NCI-H1694 treated with DMSO at 0.1 percent for 48 hours (cell line): ENCODE results near the gene MUC2.

Experiments
- DNase-seq: peaks from one replicate; lab custom pipeline; 2025; lab: John Stamatoyannopoulos, UW

MUC2 gene

DNA sequence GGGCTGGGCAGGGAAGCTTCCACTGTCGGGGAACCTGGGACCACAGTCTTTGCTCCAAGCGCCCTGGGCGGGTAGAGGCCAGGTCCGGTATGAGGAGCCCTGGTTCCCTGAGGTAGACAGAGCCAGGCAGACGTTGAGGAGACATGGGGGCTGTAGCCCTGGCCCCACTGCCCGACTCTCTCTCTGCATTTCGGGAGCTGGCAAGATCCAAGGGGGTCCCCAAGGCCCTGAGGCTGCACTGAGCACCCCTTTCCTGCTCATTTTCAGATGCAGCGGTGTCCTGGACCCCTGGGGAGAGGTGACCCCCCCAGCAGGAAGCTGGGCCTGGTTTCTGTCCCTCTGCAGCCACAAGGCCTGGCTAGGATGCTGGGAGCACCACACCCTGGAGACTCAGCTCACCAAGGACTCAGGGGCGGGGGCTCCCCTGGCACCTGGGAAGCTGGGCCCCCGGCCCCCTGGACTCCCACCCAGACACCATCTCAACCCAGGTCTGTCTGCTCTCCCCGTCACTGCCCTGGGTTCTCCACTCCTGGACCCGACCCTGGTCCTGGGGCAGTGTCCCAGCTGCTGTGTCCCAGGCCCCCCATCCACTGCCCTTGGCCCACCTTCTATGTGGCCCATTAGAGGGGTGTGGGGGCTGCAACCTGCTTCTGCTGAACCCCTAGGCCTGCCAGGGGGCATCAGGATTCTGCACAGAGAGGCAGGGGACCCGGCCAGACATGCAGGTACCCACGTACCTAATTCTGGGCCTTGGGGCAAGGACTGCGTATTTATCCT lies 23.1 kb upstream of the MUC2 start:
- no peak for DNase-seq

DNA sequence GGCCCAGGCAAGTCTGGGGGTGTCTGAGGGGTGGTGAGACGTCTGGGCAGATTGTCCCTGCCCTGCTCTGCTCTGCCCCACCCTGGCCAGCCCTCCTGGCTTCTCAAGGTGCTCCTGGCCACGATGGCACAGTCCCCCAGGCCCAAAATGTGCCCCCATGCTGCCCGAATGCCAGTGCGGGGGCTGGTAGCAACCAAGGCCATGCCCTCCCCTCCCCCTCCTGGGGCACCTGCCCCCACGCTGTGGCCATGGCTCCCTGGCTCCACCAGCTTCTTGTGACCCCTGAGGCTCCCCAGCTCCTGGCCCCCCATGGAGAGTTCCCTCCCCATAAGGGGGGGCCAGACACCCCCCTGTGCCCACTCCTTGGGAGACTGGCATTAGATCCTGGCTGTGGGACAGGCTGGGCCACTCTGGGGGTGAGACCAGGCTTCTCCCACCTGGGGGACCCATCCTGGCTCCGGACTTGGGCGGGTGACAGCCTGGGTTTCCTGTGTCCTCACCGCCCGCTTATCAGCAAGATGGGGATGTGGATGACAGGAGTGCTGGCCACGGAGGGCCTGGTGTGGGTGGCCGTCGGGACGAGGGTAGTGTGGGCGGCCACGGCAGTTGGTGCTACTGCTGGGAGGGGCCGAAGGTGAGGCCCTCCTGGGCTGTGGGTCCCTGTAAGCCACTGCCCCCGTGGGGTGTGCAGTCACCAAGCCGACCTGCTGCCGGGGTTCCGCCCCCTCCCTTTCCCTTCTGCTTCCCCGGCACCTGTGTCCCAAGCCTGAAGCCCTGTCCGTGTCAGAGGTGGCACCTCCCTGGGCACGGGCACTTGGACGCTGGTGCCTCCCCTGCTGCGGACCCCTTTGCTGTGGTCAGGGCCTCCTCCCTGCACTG lies 22.3 kb upstream of the MUC2 start:
- DNase-seq, result no peak

DNA sequence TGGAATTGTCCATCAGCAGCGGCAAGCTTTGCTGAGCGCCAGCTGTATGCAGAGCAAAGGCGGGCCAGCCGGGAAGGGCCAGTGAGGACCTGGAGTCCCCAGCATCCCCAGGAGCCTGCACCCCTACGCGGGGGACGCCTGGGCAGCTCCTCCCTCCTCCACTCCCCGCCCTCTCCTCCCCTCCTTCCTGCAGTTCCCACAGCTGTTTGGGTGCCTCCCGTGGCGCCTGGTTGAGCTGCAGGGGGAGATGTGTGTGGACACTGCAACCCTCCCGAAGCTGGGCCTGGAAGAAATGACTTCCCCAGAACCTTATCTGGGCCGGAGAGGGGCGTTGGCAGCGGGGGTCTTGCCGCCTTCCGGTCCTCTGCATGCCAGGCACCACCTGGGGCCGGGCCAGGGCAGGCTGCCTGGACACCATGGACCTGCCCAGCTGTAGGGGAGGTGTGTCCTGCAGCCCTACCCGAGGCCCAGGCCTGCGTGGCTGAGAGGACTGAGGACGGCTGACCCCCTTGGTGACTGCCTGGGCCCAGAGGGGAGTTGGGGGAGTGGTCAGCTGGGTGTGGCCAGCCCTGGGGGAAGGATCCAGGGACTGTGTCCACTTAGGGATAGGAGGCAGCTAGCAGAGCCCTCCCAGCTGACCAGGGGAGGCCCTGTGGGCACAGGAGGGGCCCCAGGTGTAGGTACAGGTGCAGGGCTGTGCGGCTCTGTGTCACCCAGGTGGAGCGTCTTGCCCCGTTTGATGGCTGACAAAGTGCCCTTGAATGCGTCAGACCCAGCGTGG lies 21.4 kb upstream of the MUC2 start:
- no peak for DNase-seq

DNA sequence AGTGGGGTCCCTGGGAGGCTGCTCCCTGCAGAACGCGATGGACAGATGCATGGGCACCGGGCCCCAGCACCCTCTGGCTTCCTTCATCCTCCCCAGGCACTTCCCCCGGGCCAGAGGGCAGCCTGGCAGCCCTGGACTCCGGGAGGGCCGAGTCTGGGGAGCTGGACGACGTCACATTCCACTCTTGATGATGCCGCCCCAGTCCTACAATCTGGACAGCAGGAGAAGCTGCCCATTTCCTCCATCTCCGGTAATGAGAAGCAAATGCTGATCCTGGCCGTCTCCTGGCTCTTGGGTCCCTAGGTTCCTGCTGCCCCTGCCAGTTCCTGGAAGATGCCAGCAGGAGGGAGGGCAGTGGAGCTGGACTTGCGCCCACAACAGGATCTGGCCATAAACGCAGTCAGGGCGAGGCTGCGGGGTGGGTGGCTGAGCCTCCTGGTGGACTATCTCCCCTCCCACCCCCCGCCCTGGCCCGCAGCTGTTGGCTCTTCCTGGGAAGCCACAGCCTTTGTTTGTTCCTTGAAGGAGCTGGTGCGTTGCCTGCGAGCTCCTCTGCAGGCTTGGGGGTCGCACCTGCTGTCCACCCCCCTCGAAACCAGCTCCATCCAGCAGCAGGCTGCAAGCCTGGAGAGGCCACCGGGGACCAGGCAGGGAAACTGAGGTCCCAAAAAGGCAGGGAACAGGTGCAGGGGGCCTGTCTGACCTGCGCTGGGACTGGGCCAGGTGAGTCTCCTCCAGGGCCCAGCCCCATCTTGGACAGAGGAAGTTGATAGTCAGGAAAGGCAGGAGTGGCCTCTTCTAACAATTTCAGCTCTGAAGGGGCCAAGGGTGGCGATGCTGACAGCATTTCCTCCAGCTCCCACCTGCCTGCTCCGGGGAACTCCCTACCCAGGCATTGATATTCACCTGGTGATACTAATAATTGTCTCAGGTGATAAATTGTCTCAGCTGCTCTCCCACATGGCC lies 20.2 kb upstream of the MUC2 start:
- DNase-seq, result no peak

DNA sequence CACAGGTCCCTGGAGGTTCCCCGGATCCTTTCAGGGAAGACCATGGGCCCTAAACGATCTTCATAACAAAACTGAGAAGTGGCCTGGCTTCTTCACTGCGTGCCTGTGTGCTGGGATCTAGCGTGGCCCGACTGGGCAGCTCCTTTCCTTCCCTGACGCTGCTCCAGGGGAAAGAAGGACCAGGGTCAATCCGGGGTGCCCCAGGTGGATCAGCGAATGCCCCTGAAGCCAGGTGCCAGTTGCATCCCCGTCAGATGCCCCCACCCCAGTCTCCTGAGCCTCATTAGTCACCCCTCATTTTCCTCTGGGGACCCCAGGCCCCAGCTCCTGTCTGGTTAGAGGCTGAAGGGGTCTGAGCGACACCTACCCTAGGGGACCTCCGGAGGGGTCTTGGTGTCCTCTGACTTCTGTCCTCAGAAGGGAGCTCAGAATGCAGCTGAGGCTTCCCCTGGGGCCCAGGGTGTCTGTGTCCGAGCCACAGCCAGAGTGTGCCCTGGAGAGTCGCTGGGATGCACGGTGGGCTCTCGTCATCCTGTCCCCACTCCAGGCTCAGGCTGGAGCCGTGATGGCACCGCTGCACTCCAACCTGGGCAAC lies 19.5 kb upstream of the MUC2 start:
- no peak for DNase-seq

DNA sequence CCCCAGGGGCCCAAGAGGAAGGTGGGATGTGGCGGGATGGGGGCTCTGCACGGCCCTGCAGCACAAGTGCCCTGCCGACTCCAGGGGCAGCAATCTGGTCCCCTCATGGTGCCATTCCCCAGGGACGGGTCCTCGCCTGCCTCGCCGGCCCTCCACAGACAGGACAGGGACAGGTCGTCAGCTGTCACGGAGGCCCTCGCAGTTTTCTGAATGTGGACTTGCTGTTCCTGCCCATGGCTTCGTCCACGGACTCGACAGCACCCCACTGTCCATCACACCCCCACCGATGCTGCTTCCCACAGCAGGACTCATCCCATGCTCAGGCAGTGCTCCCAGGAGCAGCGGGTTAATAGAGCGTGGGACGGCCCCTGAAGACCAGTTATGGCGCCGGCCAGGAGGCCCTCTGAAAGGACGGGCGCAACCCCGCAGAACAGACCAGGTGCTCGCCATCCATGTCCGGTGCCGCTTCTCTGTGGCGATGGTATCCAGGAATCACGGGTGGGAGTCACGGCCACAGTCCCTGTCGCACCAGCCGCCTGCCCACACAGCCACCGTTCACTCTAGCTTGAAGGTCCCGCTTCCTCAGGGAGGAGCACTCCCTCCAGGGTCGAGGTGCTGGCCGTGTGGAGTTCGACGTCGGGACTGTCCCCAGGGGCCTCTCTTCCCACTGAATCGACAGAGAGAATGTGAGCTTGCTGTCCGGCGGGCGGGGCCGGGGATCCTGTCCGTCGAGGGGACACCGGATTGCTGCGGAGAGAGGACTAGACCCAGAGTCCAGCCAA lies 18.5 kb upstream of the MUC2 start:
- no peak for DNase-seq

DNA sequence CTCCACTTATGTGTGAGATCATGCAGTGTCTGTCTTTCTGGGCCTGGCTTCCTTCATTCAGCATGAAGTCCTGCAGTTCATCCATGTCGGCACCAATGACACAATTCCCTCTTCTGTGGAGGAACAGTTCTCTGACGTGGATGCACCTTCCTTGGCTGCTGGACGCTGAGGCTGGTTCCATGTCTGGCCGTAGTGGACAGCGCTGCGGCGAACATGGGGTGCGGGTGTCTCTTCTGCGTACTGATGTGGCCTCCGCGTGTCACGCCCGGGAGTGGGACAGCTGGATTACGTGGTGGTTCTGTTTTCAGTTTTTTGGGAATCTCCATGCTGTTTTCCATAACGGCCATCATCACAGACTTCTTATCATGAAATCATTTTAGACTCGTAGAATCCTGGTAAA lies 16.9 kb upstream of the MUC2 start:
- no peak for DNase-seq

DNA sequence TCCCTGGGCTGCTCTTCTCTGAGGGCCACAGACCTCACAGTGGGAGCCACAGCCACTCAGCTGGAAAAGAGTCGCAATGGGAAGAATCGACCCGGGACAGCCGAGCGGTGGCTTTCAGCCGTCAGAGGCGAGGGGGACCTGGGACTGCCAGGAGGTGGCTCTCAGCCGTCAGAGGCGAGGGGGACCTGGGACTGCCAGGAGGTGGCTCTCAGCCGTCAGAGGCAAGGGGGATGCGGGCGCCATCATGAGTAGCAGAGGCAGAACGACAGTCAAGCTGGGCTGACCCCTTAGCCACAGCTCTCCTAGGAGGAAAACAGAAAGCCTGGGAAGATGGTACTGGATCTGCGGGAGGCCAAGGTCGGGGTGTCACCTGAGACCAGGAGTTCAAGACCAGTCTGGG lies 14.9 kb upstream of the MUC2 start:
- no peak for DNase-seq

DNA sequence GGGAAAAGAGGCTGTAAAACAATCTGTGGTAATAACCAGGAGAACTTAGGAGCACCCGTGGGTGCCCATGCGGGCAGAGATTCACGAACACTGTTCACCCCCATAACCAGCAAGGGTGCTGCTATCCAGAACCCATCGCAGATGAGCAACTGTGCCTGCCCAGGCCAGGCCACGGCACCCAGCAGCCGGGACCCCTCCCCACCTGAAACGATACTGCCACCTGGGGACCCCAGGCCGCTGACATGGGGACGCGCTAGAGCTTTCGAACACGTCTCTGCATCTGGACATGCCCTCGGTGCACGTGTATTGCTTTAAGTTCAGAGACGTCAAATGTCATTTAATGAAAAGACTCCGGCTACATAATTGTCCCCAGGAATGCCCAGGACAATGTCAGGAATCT lies 14.3 kb upstream of the MUC2 start:
- DNase-seq, result no peak

DNA sequence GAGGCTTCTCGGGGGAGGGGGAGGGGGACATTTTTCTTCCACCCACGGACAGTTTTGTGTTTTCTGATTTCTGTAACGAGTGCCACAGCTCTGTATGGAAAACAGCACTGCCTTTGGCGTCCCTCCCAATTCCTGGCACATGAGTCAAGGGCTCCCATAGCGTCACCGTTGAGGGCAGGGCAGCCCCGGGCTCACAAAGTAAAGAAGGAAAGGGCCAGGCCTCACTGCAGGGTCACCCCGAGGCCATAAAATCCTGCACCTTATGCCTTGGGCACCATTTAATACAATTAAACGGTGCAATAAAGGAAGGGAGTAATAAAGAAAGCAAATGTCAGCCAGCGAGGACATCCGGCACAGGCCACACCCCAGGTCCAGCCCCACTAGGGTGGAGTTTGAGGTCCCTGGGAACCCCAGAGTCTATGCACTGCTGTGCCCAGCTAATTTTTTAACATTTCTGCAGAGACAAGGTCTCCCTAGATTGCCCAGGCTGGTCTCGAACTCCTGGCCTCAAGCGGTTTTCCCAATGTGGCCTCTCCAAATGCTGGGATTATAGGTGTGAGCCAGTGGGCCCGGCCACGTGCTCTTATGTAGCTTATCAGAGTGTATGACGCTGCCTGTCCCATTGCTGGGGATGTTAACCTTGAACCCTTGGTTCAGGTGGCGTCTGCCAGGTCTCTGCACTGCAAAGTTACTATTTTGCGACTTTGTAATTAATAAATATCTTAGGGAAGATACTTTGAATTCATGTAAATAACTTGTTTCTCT lies 13.6 kb upstream of the MUC2 start:
- no peak for DNase-seq

DNA sequence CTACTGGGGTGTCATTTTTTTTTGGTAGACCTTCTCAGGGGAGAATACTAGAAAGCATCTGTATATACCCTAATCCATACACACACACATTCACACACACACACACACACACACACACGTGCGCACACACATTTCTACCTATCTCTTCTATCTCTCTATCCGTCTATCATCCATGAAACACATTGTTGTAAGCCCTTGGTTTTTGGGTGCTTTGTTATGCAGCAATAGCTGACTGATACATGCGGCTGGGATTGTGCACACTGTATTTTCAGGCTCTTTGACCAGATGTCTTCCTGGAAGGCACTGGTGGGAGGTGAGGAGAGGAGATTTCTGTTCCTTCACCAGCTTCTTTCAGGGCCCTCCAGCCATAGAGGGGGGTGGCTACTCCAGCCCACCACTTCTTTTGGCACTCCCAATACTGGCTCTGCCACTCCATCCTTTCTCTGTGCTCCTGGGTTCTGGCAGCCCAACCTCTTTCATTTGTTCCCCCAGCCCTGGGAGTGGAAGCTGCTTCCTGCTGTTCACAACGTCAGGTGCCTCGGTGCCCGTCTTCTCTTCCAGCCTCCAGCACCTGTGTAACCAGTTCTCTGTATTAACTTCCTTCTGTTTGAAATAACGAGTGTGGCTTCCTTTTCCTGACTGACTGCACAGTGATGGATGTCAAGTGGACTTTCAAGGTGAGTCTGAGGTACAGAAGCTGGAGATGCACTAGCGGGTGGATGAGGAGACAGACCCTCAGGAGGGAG lies 12.4 kb upstream of the MUC2 start:
- no peak for DNase-seq

DNA sequence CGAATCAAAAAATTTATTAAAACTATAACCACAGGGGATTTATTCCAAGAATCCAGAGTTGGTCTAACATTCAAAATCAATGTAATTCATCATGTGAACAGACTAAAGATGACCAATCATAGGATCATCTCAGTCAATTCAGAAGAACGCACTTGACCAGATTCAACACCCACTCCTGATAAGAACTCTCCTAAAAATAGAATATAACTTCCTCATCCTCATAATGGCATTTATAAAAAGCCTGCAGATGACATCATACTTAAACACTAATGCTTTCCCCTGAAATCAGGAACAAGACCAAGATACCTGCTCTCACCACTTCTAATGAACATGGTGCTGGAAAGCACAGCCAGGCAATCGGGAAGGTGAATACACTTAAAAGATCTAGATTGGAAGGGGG lies 10.5 kb upstream of the MUC2 start:
- no peak for DNase-seq

DNA sequence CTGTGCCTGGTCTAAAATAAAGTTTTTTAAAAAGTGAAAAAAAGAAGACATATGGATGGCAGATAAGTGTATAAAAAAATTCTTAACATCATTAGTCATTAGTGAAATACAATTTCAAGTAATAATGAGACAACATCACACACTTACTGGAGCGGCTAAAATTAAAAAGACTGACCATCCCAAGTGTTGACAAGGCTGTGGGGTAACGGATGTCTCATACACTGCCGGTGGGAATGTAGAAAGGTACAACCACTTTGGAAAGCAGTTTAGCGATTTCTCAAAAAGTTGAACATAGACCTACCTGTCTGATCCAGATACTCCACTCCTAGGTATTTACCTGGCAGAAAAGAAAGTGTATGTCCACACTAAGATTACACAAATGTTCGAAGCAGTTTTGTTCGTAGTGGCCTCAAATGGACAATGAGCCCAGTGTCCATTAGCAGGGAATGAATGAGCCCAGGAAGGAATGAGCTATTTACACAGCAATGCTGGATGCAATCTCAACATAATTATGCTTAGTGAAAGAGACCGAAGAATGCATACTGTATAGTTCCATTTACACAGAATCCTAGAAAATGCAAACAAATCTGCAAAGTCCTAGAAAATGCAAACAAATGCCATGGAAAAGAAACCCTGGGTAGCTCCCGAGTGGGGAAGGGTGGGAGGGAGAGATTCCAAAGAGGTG lies 6.7 kb upstream of the MUC2 start:
- no peak for DNase-seq

DNA sequence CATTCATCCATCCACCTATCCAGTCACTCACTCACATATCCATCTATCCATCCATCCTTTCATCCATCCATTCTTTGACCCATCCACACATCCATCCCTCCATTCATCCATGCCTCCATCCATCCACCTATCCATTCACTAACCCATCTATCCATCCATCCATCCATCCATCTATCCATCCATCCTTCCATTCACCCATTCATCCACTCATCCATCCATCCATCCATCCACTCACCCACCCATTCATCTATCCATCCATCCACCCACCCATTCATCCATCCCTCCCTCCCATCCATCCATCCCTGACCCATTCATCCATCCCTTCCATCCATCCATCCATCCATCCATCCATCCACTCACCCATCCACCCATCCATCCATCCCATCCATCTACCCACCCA lies 4.9 kb upstream of the MUC2 start:
- DNase-seq, result no peak

DNA sequence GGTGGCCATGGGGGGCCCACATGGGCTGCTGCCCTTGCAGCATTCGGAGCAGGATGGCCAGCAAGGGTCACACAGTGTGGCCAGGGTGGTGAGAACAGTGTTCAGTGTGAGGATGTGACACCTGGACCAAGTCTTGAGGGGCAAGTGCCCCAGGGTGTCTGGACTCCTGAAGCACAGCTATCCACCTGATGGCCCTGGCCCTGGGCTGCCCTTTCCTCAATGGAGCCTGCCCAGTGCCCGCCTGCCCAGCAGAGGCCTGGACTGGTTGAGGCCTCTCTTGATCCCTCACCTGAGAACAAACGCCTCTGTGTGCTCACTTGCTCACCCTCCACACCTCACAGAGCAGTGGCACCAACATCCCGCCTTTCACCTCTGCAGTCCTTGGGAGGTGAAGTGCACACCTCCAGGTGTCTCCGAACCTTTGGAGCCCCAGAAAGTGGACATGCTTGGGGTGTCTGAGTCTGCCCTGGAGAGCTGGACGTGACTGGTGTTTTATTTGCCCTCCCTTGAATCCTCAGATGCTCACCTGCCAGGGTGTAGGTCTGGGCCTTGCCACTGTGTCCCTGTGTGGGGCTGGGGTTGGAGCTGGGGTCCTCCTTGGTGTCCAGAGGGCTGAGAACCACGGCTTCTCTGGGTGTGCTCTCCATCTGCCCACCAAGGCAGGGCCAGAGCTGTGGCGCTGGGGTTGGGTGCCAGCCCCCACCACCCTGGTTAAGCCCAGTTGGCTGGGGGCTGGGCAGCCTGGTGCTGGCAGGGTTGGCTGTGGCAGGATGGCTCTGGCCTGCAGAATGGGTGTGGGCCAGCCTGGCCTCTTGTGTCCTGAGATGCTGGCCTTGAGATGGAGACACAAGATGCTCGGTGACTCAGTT lies 3.8 kb upstream of the MUC2 start:
- DNase-seq, result no peak

DNA sequence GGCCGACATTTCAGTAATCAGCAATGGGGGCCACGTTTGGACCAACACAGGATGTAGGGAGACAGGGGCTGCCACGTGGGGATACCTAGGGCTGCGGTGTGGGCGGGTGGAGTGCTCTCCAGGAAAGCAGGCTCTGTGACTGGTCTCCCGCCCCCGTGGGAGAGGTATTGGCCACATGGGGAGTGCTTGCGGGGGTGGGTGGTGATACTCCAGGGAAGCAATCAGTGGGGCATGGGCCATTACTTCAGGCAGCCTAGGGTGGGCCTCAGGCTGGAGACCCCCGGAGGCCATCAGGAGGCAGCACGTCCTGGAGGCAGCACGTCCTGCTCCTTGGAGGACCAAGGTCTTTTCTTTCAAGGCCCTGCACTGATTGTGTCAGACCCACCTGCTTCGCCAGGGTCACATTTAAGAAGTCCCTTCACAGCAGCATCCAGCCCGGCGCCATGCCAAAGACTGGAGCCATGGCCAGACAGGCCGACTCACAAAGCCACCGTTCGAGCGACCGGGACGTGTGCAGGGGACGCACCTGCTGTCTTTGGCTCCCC lies 3.0 kb upstream of the MUC2 start:
- DNase-seq, result no peak
